Common myeloid progenitor, CD34-positive (primary cell): ENCODE measurements around the gene CUX1.

Experiments used
- CTCF ChIA-PET: fragments of 350-600 bp; sonication (Branson Sonifier 250); formaldehyde crosslinking; loops from one replicate; lab custom pipeline; 2021; ENCODE audit warnings: antibody characterized with exemption; lab: Charles Lee
- POLR2A ChIA-PET: fragments of 350-600 bp; sonication (Branson Sonifier 250); formaldehyde crosslinking; loops from one replicate; lab custom pipeline; 2021; ENCODE audit warnings: antibody characterized with exemption; lab: Charles Lee
- DNase-seq, 3 donors: peaks; one replicate each; pipeline versions ENCODE4 v3.0.0 to v3.0.0-alpha.2; 2013
- H3K27ac ChIP-seq, 2 experiments: 1 replicate in 1 of 2; 2 replicates in 1 of 2; pipeline ENCODE4 v1.7.0; 2013; ENCODE audit warnings: inconsistent platforms in 2 of 2, low read length in 2 of 2, mild to moderate bottlenecking in 2 of 2, low read depth in 1 of 2, moderate library complexity in 1 of 2; ENCODE audit not compliant: severe bottlenecking in 2 of 2, insufficient read depth in 1 of 2, poor library complexity in 1 of 2
- H3K27me3 ChIP-seq, 5 experiments: replicated peaks in 2 of 5; 1 replicate in 3 of 5; 2 replicates in 2 of 5; pipeline versions ENCODE4 v1.6.1 to v1.7.0; 2013; ENCODE audit warnings: low read length in 4 of 5, mild to moderate bottlenecking in 2 of 5, moderate library complexity in 2 of 5, inconsistent platforms in 1 of 5; ENCODE audit not compliant: insufficient read depth in 5 of 5, control insufficient read depth in 4 of 5
- H3K36me3 ChIP-seq, 4 experiments: 1 replicate in 2 of 4; 2 replicates in 2 of 4; pipeline versions ENCODE4 v1.6.1 to v1.7.0; 2013; ENCODE audit warnings: low read length in 3 of 4, control low read depth in 1 of 4, mild to moderate bottlenecking in 1 of 4; ENCODE audit not compliant: control insufficient read depth in 4 of 4, insufficient read depth in 4 of 4
- H3K4me1 ChIP-seq, 4 experiments: 1 replicate in 3 of 4; 2 replicates in 1 of 4; pipeline versions ENCODE4 v1.6.1 to v1.7.1; 2013; ENCODE audit warnings: low read length in 3 of 4, mild to moderate bottlenecking in 3 of 4, control low read depth in 1 of 4, inconsistent platforms in 1 of 4, moderate library complexity in 1 of 4; ENCODE audit not compliant: control insufficient read depth in 4 of 4, insufficient read depth in 4 of 4; ENCODE audit errors: control extremely low read depth in 1 of 4
- H3K4me3 ChIP-seq, 7 experiments: 1 replicate in 4 of 7; 2 replicates in 3 of 7; pipeline versions ENCODE4 v1.5.1 to v1.7.0; 2013; ENCODE audit warnings: mild to moderate bottlenecking in 7 of 7, low read length in 6 of 7, moderate library complexity in 6 of 7, inconsistent platforms in 2 of 7, low read depth in 2 of 7, control low read depth in 1 of 7; ENCODE audit not compliant: insufficient read depth in 4 of 7, control insufficient read depth in 1 of 7; ENCODE audit errors: extremely low read depth in 1 of 7
- H3K9me3 ChIP-seq, 5 experiments: 1 replicate in 4 of 5; 2 replicates in 1 of 5; pipeline versions ENCODE4 v1.6.1 to v1.7.1; 2013; ENCODE audit warnings: low read length in 4 of 5, mild to moderate bottlenecking in 2 of 5, inconsistent platforms in 1 of 5, low read depth in 1 of 5, moderate library complexity in 1 of 5; ENCODE audit not compliant: control insufficient read depth in 4 of 5, insufficient read depth in 2 of 5; ENCODE audit errors: control extremely low read depth in 1 of 5
- WGBS: methylation state at CpG from one replicate; pipeline ENCODE4 v1.1.5; 2013; ENCODE audit not compliant: insufficient coverage; 5-methylcytosine and 5-hydroxymethylcytosine counted together

Gene CUX1

GRCh38 chr7:102258073-102258748, 440.8 kb downstream of the CUX1 start:
- H3K4me3 ChIP-seq: no peak overlapping the region
- H3K27ac ChIP-seq: no peak overlapping the region
- POLR2A ChIA-PET: no interaction called here
- no peaks in the 10 kb centered on the region for H3K27me3 ChIP-seq
- H3K36me3 ChIP-seq: peaks cover 0 to 21% (median 6%) of the 10 kb centered on the region in 4 experiments
- CTCF ChIA-PET: no interaction called here
- WGBS: 97% methylated on average over 20 of the region's 25 CpGs
- H3K9me3 ChIP-seq: no peaks in the 10 kb centered on the region
- no peak for DNase-seq
- no peaks in the 10 kb centered on the region for H3K4me1 ChIP-seq

GRCh38 chr7:102258749-102259107, 441.3 kb downstream of the CUX1 start:
- no peak overlapping the region for H3K4me3 ChIP-seq
- WGBS: 90% methylated on average over 10 of the region's 12 CpGs
- CTCF ChIA-PET: no interaction called here

GRCh38 chr7:102260856-102261255, 443.4 kb downstream of the CUX1 start:
- DNase-seq: no peak
- no peaks in the 10 kb centered on the region for H3K27me3 ChIP-seq
- peaks cover 0 to 5% (median 0%) of the 10 kb centered on the region in 4 experiments for H3K36me3 ChIP-seq
- no peak overlapping the region for H3K4me3 ChIP-seq
- POLR2A ChIA-PET: no interaction called here
- H3K9me3 ChIP-seq: no peaks in the 10 kb centered on the region
- CTCF ChIA-PET: no interaction called here
- peaks cover 0 to 3% (median 0%) of the 10 kb centered on the region in 4 experiments for H3K4me1 ChIP-seq
- 96% methylated on average over 7 of the region's 9 CpGs for WGBS
- H3K27ac ChIP-seq: no peak overlapping the region

More at GRCh38 chr7:102258749-102259107, 441.3 kb downstream of the CUX1 start:
- Histone ChIP-seq H3K9me3 (no peaks in the 10 kb centered on the region), H3K36me3 (peaks cover 0 to 16% (median 3%) of the 10 kb centered on the region in 4 experiments), H3K4me1 (no peaks in the 10 kb centered on the region), H3K27me3 (no peaks in the 10 kb centered on the region), H3K27ac (no peak overlapping the region)
- POLR2A ChIA-PET: no interaction called here
- DNase-seq: no peak

GRCh38 chr7:102261451-102261850, 444.0 kb downstream of the CUX1 start:
- WGBS: 82% methylated on average over 8 of the region's 9 CpGs

GRCh38 chr7:102262546-102262945, 445.1 kb downstream of the CUX1 start:
- POLR2A ChIA-PET: interaction anchor here (0.5 kb wide), 1 partner anchor 374 kb away, joined by 6 read pairs; no protein-coding TSS in a partner anchor
- 98% methylated on average over 13 of the region's 13 CpGs for WGBS
- H3K27me3 ChIP-seq: no peaks in the 10 kb centered on the region
- H3K4me3 ChIP-seq: no peak overlapping the region
- no peak overlapping the region for H3K27ac ChIP-seq
- no peaks in the 10 kb centered on the region for H3K36me3 ChIP-seq
- no peak for DNase-seq
- CTCF ChIA-PET: interaction anchor here (0.6 to 2.2 kb wide), 5 partner anchors 8 to 724 kb away, joined by 3 to 7 read pairs (median 3); no protein-coding TSS in a partner anchor
- H3K9me3 ChIP-seq: no peaks in the 10 kb centered on the region
- peaks cover 0 to 3% (median 0%) of the 10 kb centered on the region in 4 experiments for H3K4me1 ChIP-seq

More at GRCh38 chr7:102261451-102261850, 444.0 kb downstream of the CUX1 start:
- Histone ChIP-seq H3K36me3 (peaks cover 0 to 5% (median 0%) of the 10 kb centered on the region in 4 experiments), H3K4me1 (peaks cover 0 to 3% (median 0%) of the 10 kb centered on the region in 4 experiments), H3K27me3 (no peaks in the 10 kb centered on the region), H3K9me3 (no peaks in the 10 kb centered on the region), H3K27ac (no peak overlapping the region), H3K4me3 (no peak overlapping the region)
- CTCF ChIA-PET: interaction anchor here (0.6 to 2.2 kb wide), 2 partner anchors 10 to 15 kb away, joined by 3 to 7 read pairs; no protein-coding TSS in a partner anchor
- POLR2A ChIA-PET: no interaction called here
- DNase-seq: no peak

- WGBS: 82% methylated on average over 13 of the region's 13 CpGs
- no peaks in the 10 kb centered on the region for H3K27me3 ChIP-seq
- H3K4me3 ChIP-seq: no peak overlapping the region
- no peak overlapping the region for H3K27ac ChIP-seq
- ChIA-PET CTCF (no interaction called here), POLR2A (no interaction called here)
- H3K9me3 ChIP-seq: no peaks in the 10 kb centered on the region
- no peaks in the 10 kb centered on the region for H3K36me3 ChIP-seq
- peak in 1 of 3 donors; percentile 33 for DNase-seq
- peaks cover 0 to 3% (median 0%) of the 10 kb centered on the region in 4 experiments for H3K4me1 ChIP-seq
Observed at GRCh38 chr7:102264367-102264891, 447.0 kb downstream of the CUX1 start.

- CTCF ChIA-PET: interaction anchor here (0.6 to 7.9 kb wide), 2 partner anchors 722 to 1013 kb away, joined by 3 to 61 read pairs; no protein-coding TSS in a partner anchor
- WGBS: 98% methylated on average over 14 of the region's 14 CpGs
Observed at GRCh38 chr7:102266541-102266940, 449.1 kb downstream of the CUX1 start.

More at GRCh38 chr7:102266541-102266940, 449.1 kb downstream of the CUX1 start:
- POLR2A ChIA-PET: no interaction called here
- peaks cover 0 to 3% (median 0%) of the 10 kb centered on the region in 4 experiments for H3K4me1 ChIP-seq
- H3K27ac ChIP-seq: no peak overlapping the region
- no peaks in the 10 kb centered on the region for H3K9me3 ChIP-seq
- no peak for DNase-seq
- H3K27me3 ChIP-seq: no peaks in the 10 kb centered on the region
- no peak overlapping the region for H3K4me3 ChIP-seq
- H3K36me3 ChIP-seq: no peaks in the 10 kb centered on the region
